HepG2 (cell line): ENCODE results near the gene FLT3LG. TPM values are rescaled to one million over a fixed set of nuclear protein-coding genes. Genes with fewer than 3 reads are reported as not detected.

Experiments used
- ASH2L ChIP-seq: fragments of 300-600, 200-600 bp; sonication (generic); IDR thresholded peaks from 2 replicates; pipeline ENCODE4 v1.7.0; 2017; ENCODE audit warnings: low read depth, mild to moderate bottlenecking, moderate library complexity, mixed read lengths, low read length; ENCODE audit not compliant: insufficient read length
- ATRX ChIP-seq: sonication (generic); formaldehyde crosslinking; IDR thresholded peaks from 2 replicates; pipeline ENCODE4 v1.4.0; 2020; ENCODE audit warnings: missing genetic modification reagents, borderline replicate concordance
- ELF3 ChIP-seq: IDR thresholded peaks from 2 replicates; pipeline ENCODE4 v1.6.1; 2016; ENCODE audit warnings: missing genetic modification reagents, missing compliant biosample characterization
- FOXA1 ChIP-seq, 2 experiments: fragments of 450-650 bp in 1 of 2; sonication (generic) in 1 of 2; formaldehyde crosslinking in 1 of 2; IDR thresholded peaks; 2 replicates each; pipeline versions ENCODE4 v1.4.0 to v1.6.1; 2016 to 2020; ENCODE audit warnings: missing genetic modification reagents in 1 of 2
- KDM4B ChIP-seq: sonication (generic); formaldehyde crosslinking; IDR thresholded peaks from 2 replicates; pipeline ENCODE4 v1.4.0; 2020; ENCODE audit warnings: missing genetic modification reagents
- MAFF ChIP-seq: IDR thresholded peaks from 2 replicates; pipeline ENCODE4 v1.6.1; 2011; ENCODE audit warnings: low read depth, low read length, improper control_type of control experiment
- MLLT10 ChIP-seq: sonication (generic); formaldehyde crosslinking; IDR thresholded peaks from 2 replicates; pipeline ENCODE4 v1.4.0; 2020; ENCODE audit warnings: missing genetic modification reagents
- MTF1 ChIP-seq: sonication (generic); formaldehyde crosslinking; IDR thresholded peaks from 2 replicates; pipeline ENCODE4 v1.5.0; 2020; ENCODE audit warnings: missing genetic modification reagents
- MTF2 ChIP-seq: sonication (generic); formaldehyde crosslinking; IDR thresholded peaks from 2 replicates; pipeline ENCODE4 v1.5.0; 2020; ENCODE audit warnings: missing genetic modification reagents, borderline replicate concordance
- PLRG1 ChIP-seq: fragments of 450-650 bp; conservative IDR thresholded peaks from 2 replicates; pipeline ENCODE4 v1.6.1; 2016
- SALL1 ChIP-seq: sonication (generic); formaldehyde crosslinking; IDR thresholded peaks from 2 replicates; pipeline ENCODE4 v1.8.0; 2022; ENCODE audit warnings: mild to moderate bottlenecking, missing genetic modification reagents
- SALL2 ChIP-seq: sonication (generic); formaldehyde crosslinking; IDR thresholded peaks from 2 replicates; pipeline ENCODE4 v1.8.1; 2023; ENCODE audit warnings: mild to moderate bottlenecking, missing genetic modification reagents, inconsistent platforms
- SRY ChIP-seq: sonication (generic); formaldehyde crosslinking; IDR thresholded peaks from 2 replicates; pipeline ENCODE4 v1.8.0; 2022; ENCODE audit warnings: mild to moderate bottlenecking, missing genetic modification reagents
- TEAD3 ChIP-seq: optimal IDR thresholded peaks from 2 replicates; pipeline ENCODE3; 2016; ENCODE audit warnings: borderline replicate concordance
- ZBTB3 ChIP-seq: sonication (generic); formaldehyde crosslinking; IDR thresholded peaks from 2 replicates; pipeline ENCODE4 v1.4.0; 2020; ENCODE audit warnings: low read depth, mild to moderate bottlenecking, moderate library complexity, missing genetic modification reagents, borderline replicate concordance
- ZNF10 ChIP-seq: sonication (generic); formaldehyde crosslinking; IDR thresholded peaks from 2 replicates; pipeline ENCODE4 v1.4.0; 2020; ENCODE audit warnings: mild to moderate bottlenecking, low read depth, missing genetic modification reagents, borderline replicate concordance
- ZNF263 ChIP-seq: sonication (generic); formaldehyde crosslinking; IDR thresholded peaks from 2 replicates; pipeline ENCODE4 v1.4.0; 2020; ENCODE audit warnings: missing genetic modification reagents
- ZNF33B ChIP-seq: sonication (generic); formaldehyde crosslinking; IDR thresholded peaks from 2 replicates; pipeline ENCODE4 v1.5.1; 2020; ENCODE audit warnings: mild to moderate bottlenecking, missing genetic modification reagents
- ZNF343 ChIP-seq: sonication (generic); formaldehyde crosslinking; IDR thresholded peaks from 2 replicates; pipeline ENCODE4 v1.4.0; 2020; ENCODE audit warnings: mild to moderate bottlenecking, missing genetic modification reagents
- ZNF557 ChIP-seq: sonication (generic); formaldehyde crosslinking; IDR thresholded peaks from 2 replicates; pipeline ENCODE4 v1.4.0; 2020; ENCODE audit warnings: missing genetic modification reagents
- ZNF660 ChIP-seq: sonication (generic); formaldehyde crosslinking; IDR thresholded peaks from 2 replicates; pipeline ENCODE4 v1.5.1; 2020; ENCODE audit warnings: mild to moderate bottlenecking, low read depth, missing genetic modification reagents, borderline replicate concordance
- ZNF704 ChIP-seq: sonication (generic); formaldehyde crosslinking; IDR thresholded peaks from 2 replicates; pipeline ENCODE4 v1.8.1; 2023; ENCODE audit warnings: mild to moderate bottlenecking, inconsistent platforms, moderate library complexity, missing genetic modification reagents, borderline replicate concordance
- ZNF816 ChIP-seq: sonication (generic); formaldehyde crosslinking; IDR thresholded peaks from 2 replicates; pipeline ENCODE4 v1.8.0; 2022; ENCODE audit warnings: missing genetic modification reagents, mild to moderate bottlenecking, borderline replicate concordance
- polyA plus RNA-seq, 8 experiments: library from polyadenylated mRNA; depleted of rRNA in 3 of 8; stranded (reverse) in 7 of 8; unstranded in 1 of 8; fragments of >200 nt; fragmentation: Illumina TruSeq in 4 of 8; extraction: Trizol in 4 of 8; gene quantifications; 2 replicates each; pipeline versions ENCODE4 v1.2.1 to v1.2.3, GENCODE V29; 2011 to 2016; ENCODE audit warnings: low read depth in 4 of 8, missing spikeins in 1 of 8, mixed read lengths in 1 of 8; ENCODE audit not compliant: insufficient read depth in 1 of 8
- total RNA-seq, 5 experiments: library from RNA; depleted of rRNA; stranded (reverse); fragments of >200 nt; fragmentation: Illumina TruSeq; extraction: Trizol; gene quantifications; 2 replicates each; pipeline ENCODE4 v1.2.3, GENCODE V29; 2016; ENCODE audit warnings: low read depth in 1 of 5
- TF ChIP-seq, protein P1 (sequence below), 2 experiments: sonication (generic) in 1 of 2; formaldehyde crosslinking in 1 of 2; IDR thresholded peaks; 2 replicates each; pipeline versions ENCODE4 v1.6.1 to v1.9.0; 2014 to 2022; ENCODE audit warnings: antibody characterized with exemption in 1 of 2, borderline replicate concordance in 1 of 2, inconsistent platforms in 1 of 2, low read depth in 1 of 2, missing genetic modification reagents in 1 of 2

The FLT3LG gene
- total and polyA plus RNA-seq, 2 of the 13 experiments (the other 11 are each of a cell fraction or from before 2014, with no cell fraction given) = 1.5 to 2.6 TPM

GRCh38 chr19:49443366-49444099 is 30.5 kb upstream of the FLT3LG start (continued):
- peak; percentile 50 for TF ChIP-seq ASH2L
- TF ChIP-seq ZNF10 (CRISPR knock-in tag) = no peak; the same call in 1 of the 2 replicates
- TF ChIP-seq, protein P1, sequence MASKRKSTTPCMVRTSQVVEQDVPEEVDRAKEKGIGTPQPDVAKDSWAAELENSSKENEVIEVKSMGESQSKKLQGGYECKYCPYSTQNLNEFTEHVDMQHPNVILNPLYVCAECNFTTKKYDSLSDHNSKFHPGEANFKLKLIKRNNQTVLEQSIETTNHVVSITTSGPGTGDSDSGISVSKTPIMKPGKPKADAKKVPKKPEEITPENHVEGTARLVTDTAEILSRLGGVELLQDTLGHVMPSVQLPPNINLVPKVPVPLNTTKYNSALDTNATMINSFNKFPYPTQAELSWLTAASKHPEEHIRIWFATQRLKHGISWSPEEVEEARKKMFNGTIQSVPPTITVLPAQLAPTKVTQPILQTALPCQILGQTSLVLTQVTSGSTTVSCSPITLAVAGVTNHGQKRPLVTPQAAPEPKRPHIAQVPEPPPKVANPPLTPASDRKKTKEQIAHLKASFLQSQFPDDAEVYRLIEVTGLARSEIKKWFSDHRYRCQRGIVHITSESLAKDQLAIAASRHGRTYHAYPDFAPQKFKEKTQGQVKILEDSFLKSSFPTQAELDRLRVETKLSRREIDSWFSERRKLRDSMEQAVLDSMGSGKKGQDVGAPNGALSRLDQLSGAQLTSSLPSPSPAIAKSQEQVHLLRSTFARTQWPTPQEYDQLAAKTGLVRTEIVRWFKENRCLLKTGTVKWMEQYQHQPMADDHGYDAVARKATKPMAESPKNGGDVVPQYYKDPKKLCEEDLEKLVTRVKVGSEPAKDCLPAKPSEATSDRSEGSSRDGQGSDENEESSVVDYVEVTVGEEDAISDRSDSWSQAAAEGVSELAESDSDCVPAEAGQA (IDR thresholded peaks at IDR 0.05; ENCODE audit: low read depth) = peak; percentile 69; the same call in 1 of the 2 replicates
- TF ChIP-seq, protein P1 (CRISPR knock-in tag; IDR thresholded peaks at IDR 0.05; ENCODE audit: borderline replicate concordance) = no peak
- TF ChIP-seq TEAD3 (CRISPR knock-in tag) = peak; percentile 25
- TF ChIP-seq ZBTB3 (CRISPR knock-in tag) = no peak
- TF ChIP-seq ZNF263 (CRISPR knock-in tag) = peak; percentile 37
- TF ChIP-seq SALL1 (CRISPR knock-in tag) = peak; percentile 13; the same call in 1 of the 2 replicates
- TF ChIP-seq ATRX (CRISPR knock-in tag) = no peak
- no peak for TF ChIP-seq KDM4B (CRISPR knock-in tag)
- no peak for TF ChIP-seq ZNF33B
- TF ChIP-seq ZNF704 (CRISPR knock-in tag) = peak; percentile 86; the same call in 1 of the 2 replicates
- no peak for TF ChIP-seq MTF1 (CRISPR knock-in tag)
- TF ChIP-seq ZNF660 = no peak
- TF ChIP-seq ZNF816 (CRISPR knock-in tag) = peak; percentile 60; the same call in 1 of the 2 replicates
- TF ChIP-seq ZNF343 (CRISPR knock-in tag) = 0 out of 2 replicates have a peak, but pooled peaks have one; percentile 40
- TF ChIP-seq MAFF = no peak
- no peak for TF ChIP-seq ZNF557 (CRISPR knock-in tag)
- no peak for TF ChIP-seq FOXA1 (IDR thresholded peaks at IDR 0.05)
- TF ChIP-seq FOXA1 (CRISPR knock-in tag; IDR thresholded peaks at IDR 0.05) = no peak
- TF ChIP-seq SALL2 = peak; percentile 80; the same call in 1 of the 2 replicates
- no peak for TF ChIP-seq SRY
- TF ChIP-seq MTF2 = no peak
- no peak for TF ChIP-seq PLRG1
- no peak for TF ChIP-seq MLLT10 (CRISPR knock-in tag)
- no peak; the same call in 1 of the 2 replicates for TF ChIP-seq ELF3 (CRISPR knock-in tag)
